ENCODE data around the gene ABHD10.

The ABHD10 gene

GRCh38 chr3:111984636-111985298 lies 5.9 kb downstream of the ABHD10 start:
- no peaks in the 10 kb centered on the region for H3K9me3 ChIP-seq (ENCODE audit: insufficient read depth, low read length, severe bottlenecking)
- peaks cover 28% of the 10 kb centered on the region for H3K4me1 ChIP-seq (ENCODE audit: insufficient read depth, low read length)
- no peak for DNase-seq
- H3K9ac ChIP-seq (ENCODE audit: low read depth, low read length): no peak overlapping the region
- no peak for ATAC-seq (ENCODE audit: insufficient read depth, low read depth)
- H4K20me1 ChIP-seq (ENCODE audit: insufficient read depth, low read length): peaks cover 8% of the 10 kb centered on the region; the same call in 1 of the 2 replicates
- peaks cover 68% of the 10 kb centered on the region for H3K79me2 ChIP-seq (ENCODE audit: insufficient read depth, low read length)
- H2AFZ ChIP-seq (ENCODE audit: low read depth, low read length): no peak overlapping the region
- no peaks in the 10 kb centered on the region for H3K27me3 ChIP-seq (ENCODE audit: insufficient read depth, low read length, poor library complexity)
- H3K4me3 ChIP-seq (ENCODE audit: low read depth in 1 of 2, low read length in 2 of 2): no peak overlapping the region
- H3K27ac ChIP-seq (ENCODE audit: low read length): no peak overlapping the region
- H3K4me2 ChIP-seq (ENCODE audit: insufficient read depth, low read length): no peak overlapping the region
- peaks cover 69% of the 10 kb centered on the region for H3K36me3 ChIP-seq (ENCODE audit: insufficient read depth, low read length)
- TF ChIP-seq EZH2 (IDR thresholded peaks at IDR 0.05; ENCODE audit: borderline replicate concordance, low read depth, low read length, severe bottlenecking) (no peak), CTCF (IDR thresholded peaks at IDR 0.05; ENCODE audit: borderline replicate concordance, extremely low read depth, low read length, poor library complexity, severe bottlenecking) (no peak)

- no peak for DNase-seq
- H3K4me2 ChIP-seq (ENCODE audit: insufficient read depth, low read length): no peak overlapping the region
- no peaks in the 10 kb centered on the region for H3K9me3 ChIP-seq (ENCODE audit: insufficient read depth, low read length, severe bottlenecking)
- H3K36me3 ChIP-seq (ENCODE audit: insufficient read depth, low read length): peaks cover 78% of the 10 kb centered on the region
- H3K4me1 ChIP-seq (ENCODE audit: insufficient read depth, low read length): peaks cover 8% of the 10 kb centered on the region; the same call in 1 of the 2 replicates
- H4K20me1 ChIP-seq (ENCODE audit: insufficient read depth, low read length): peaks cover 4% of the 10 kb centered on the region; the same call in 1 of the 2 replicates
- H3K4me3 ChIP-seq (ENCODE audit: low read depth in 1 of 2, low read length in 2 of 2): no peak overlapping the region
- ATAC-seq (ENCODE audit: insufficient read depth, low read depth): no peak
- H3K79me2 ChIP-seq (ENCODE audit: insufficient read depth, low read length): peaks cover 47% of the 10 kb centered on the region
- H3K27me3 ChIP-seq (ENCODE audit: insufficient read depth, low read length, poor library complexity): no peaks in the 10 kb centered on the region
- TF ChIP-seq CTCF (IDR thresholded peaks at IDR 0.05; ENCODE audit: borderline replicate concordance, extremely low read depth, low read length, poor library complexity, severe bottlenecking) (no peak), EZH2 (IDR thresholded peaks at IDR 0.05; ENCODE audit: borderline replicate concordance, low read depth, low read length, severe bottlenecking) (no peak)
- H3K9ac ChIP-seq (ENCODE audit: low read depth, low read length): no peak overlapping the region
- H3K27ac ChIP-seq (ENCODE audit: low read length): no peak overlapping the region
- H2AFZ ChIP-seq (ENCODE audit: low read depth, low read length): no peak overlapping the region
Measured at GRCh38 chr3:111986800-111987199, 8.0 kb downstream of the ABHD10 start.

GRCh38 chr3:111989061-111989678 lies 10.3 kb downstream of the ABHD10 start:
- DNase-seq (no peak), ATAC-seq (ENCODE audit: insufficient read depth, low read depth) (peak; percentile 88)
- no peak overlapping the region for H3K4me3 ChIP-seq (ENCODE audit: low read depth in 1 of 2, low read length in 2 of 2)
- H3K9me3 ChIP-seq (ENCODE audit: insufficient read depth, low read length, severe bottlenecking): no peaks in the 10 kb centered on the region
- H4K20me1 ChIP-seq (ENCODE audit: insufficient read depth, low read length): 0 out of 2 replicates have a peak, but pooled peaks cover 4% of the 10 kb centered on the region
- no peak overlapping the region for H3K27ac ChIP-seq (ENCODE audit: low read length)
- H3K4me1 ChIP-seq (ENCODE audit: insufficient read depth, low read length): no peaks in the 10 kb centered on the region
- H3K79me2 ChIP-seq (ENCODE audit: insufficient read depth, low read length): peaks cover 24% of the 10 kb centered on the region
- TF ChIP-seq CTCF (IDR thresholded peaks at IDR 0.05; ENCODE audit: borderline replicate concordance, extremely low read depth, low read length, poor library complexity, severe bottlenecking): peak; percentile 75
- TF ChIP-seq EZH2 (IDR thresholded peaks at IDR 0.05; ENCODE audit: borderline replicate concordance, low read depth, low read length, severe bottlenecking): no peak
- no peak overlapping the region for H2AFZ ChIP-seq (ENCODE audit: low read depth, low read length)
- H3K36me3 ChIP-seq (ENCODE audit: insufficient read depth, low read length): peaks cover 75% of the 10 kb centered on the region
- H3K27me3 ChIP-seq (ENCODE audit: insufficient read depth, low read length, poor library complexity): no peaks in the 10 kb centered on the region
- no peak overlapping the region for H3K4me2 ChIP-seq (ENCODE audit: insufficient read depth, low read length)
- H3K9ac ChIP-seq (ENCODE audit: low read depth, low read length): no peak overlapping the region

All from DND-41 (cell line).